Hematopoietic multipotent progenitor cell treated with erythropoietin and hydrocortisone succinate and interleukin-3 and kit ligand, for 6 days (in vitro differentiated cells): ENCODE measurements around the gene RPA1.
A peak's percentile ranks its signal among the peaks of the same experiment; 100 is the strongest.
"Not testable (repeated sequence)": the region's sequence is repeated elsewhere in the genome, so short reads cannot be mapped to it uniquely, and the experiment has no call there.

Experiments
- DNase-seq: peaks from one replicate; pipeline ENCODE4 v3.0.0-alpha.2; 2015

The RPA1 gene

DNA sequence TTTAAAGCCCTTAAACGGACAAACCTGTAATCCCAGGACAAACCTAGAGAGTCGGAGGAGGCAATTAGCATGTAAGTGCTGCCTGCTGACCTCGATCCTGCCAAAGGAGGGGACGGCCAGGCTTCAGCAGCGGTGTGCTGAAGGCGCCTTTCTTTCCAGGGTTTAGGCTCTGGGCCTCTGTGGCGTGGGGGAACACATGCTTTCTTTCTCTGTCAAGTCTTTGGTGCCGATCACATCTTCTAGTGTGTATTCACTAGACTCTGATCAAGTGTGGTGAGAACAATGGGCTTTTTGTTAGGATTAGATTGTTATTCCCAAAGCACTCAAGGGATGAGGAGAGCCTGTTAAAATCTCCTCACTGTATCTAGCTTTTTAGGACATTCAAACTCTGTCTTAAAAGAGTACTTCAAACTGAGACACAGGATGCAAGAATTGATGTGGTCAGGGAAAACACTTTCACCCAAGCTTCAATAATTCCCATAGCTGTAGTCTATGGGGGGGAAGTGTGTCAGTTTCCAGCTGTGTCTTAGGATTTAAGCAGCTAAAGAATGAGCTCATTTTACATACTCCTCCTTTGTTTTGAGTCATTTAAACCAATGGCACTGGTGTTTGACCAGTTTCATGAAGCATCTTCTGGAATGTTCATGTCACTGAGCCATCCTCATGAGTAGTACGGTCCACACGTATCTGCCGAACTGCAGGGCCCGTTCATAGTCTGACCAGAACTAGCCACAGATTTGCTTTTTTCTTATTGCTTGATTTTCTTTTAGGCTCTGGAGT is 51.2 kb downstream of the RPA1 start:
- no peak for DNase-seq

DNA sequence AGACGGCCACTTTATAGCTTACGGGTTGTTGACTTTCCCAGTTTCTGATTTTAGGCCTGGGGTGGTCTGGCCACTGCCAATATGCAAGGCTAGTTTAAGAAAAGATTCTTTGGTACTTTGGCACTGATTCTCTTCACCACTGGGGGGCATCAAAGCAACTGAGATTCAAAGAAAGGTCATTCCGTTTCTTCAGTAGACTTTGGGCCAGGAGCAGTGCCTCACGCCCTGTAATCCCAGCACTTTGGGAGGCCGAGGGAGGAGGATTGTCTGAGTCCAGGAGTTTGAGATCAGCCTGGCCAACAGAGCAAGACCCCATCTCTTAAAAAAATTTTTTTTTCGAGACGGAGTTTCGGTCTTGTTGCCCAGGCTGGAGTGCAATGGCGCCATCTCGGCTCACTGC is 53.0 kb downstream of the RPA1 start:
- peak; percentile 62 for DNase-seq

DNA sequence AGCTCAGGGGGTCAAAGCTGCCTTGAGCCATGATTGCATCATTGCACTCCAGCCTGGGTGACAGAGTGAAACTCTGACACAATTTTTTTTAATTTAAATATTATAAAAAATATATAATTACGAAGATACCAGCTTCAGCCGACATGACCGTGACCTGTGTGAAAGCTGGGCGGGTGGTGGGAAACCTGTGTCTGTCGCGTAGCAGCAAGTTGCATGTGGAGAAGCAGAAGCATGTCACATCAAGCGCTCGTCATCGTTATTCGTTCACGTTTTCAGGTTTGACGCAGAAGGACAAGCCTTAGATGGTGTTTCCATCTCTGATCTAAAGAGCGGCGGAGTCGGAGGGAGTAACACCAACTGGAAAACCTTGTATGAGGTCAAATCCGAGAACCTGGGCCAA is 53.7 kb downstream of the RPA1 start:
- no peak for DNase-seq

DNA sequence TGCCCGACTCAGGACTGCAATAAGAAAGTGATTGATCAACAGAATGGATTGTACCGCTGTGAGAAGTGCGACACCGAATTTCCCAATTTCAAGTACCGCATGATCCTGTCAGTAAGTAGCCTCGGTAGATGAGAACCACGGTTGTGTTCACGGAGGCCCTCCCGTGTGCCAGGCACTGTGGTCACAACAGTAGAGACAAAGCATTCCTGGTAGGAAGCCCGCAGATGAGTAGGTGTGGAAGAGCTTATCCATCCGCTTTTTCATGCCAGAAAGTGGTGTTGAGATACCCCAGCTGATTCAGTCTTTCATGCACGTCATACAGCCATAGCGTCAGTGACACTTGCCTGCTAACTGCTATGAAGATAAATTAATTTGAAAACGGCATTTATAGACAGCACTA is 58.9 kb downstream of the RPA1 start:
- no peak for DNase-seq

DNA sequence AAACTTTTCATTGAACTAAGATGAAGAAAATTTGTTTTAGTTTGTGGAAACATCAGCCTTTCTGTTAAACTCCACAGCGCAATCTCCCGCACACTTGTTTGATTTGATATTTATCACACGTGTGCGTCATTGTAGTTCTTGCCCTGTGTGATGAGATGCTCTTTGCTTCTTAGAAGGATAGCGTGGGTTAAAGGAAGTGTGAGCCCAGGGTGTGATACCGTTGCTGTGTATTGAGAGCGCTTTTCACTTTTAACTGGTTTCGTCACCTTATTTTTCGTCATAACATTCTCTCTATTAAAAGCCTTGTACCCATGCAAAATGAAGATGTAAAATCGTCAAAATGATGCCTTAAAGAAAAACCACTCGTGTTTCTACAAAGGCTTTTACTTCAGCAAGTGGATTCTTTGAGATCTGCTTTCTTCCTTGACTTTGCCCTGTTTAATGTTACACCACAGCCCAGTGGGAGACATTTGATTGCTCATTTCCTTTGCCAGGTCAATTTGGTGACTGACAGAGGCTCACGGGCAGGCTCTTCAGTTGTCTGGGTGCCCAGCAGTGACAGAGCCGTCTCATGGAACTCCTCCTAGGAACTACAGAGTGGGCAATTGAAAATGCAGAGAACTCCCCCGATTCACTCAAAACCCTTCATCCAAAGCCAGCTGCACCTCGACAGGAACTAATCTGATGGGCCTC is 61.1 kb downstream of the RPA1 start:
- DNase-seq = no peak

- no peak for DNase-seq
Observed at GRCh38 chr17:1894753-1895339, 65.0 kb downstream of the RPA1 start.

DNA sequence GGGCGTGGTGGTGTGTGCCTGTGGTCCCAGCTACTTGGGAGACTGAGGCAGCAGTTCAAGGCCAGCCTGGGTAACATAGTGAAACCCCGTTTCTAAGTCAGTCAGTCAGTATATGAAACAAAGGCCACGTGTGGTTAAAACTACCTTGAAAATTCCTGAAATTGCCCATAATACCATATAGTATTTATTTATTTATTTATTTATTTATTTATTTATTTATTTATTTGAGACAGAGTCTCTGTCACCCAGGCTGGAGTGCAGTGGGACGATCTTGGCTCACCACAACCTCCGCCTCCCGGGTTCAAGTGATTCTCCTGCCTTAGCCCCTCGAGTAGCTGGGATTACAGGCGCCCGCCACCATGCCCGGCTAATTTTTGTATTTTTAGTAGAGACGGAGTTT is 65.7 kb downstream of the RPA1 start:
- DNase-seq = not testable (repeated sequence)

GRCh38 chr17:1896243-1897104 is 66.7 kb downstream of the RPA1 start:
- no peak for DNase-seq

- no peak for DNase-seq
Observed at GRCh38 chr17:1897105-1897656, 67.4 kb downstream of the RPA1 start.

DNA sequence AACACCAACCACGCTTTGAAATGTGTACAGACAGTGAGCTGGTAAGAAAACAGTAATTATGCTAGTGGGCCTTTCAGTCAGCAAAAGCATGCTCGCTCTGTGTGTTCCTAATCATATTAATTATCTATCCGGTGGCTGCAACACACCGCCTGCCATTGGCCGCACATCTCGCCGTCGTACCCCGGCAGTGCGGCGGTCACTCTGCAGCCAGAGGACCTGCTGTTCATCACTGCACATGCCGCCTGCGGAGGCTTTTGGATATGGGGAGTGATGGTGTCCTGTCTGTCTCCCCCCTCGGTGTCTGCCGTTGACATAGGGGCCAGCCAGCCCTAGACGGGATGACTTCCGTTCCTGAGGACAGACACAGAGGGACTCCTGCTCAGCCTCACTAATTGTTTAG is 68.5 kb downstream of the RPA1 start:
- DNase-seq = no peak

DNA sequence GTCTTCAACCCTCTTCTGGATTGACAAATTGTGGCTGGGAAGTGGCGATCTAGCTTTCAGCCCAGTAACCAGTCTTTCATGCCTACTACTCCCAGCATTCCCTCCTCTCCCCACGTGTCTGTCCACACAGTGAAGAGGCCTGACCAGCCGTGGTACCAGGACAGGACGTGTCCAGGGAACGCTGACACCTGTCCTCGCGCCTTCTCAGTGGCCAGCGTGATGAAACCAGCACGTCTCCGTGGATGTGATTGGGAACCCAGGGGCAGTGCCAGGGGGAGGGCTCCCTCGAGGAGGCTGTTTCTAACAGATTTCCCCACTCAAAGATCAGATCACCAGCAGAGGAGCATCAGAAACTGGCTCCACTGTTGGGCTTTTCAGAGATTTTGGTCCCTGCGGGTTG is 69.1 kb downstream of the RPA1 start:
- no peak for DNase-seq

DNA sequence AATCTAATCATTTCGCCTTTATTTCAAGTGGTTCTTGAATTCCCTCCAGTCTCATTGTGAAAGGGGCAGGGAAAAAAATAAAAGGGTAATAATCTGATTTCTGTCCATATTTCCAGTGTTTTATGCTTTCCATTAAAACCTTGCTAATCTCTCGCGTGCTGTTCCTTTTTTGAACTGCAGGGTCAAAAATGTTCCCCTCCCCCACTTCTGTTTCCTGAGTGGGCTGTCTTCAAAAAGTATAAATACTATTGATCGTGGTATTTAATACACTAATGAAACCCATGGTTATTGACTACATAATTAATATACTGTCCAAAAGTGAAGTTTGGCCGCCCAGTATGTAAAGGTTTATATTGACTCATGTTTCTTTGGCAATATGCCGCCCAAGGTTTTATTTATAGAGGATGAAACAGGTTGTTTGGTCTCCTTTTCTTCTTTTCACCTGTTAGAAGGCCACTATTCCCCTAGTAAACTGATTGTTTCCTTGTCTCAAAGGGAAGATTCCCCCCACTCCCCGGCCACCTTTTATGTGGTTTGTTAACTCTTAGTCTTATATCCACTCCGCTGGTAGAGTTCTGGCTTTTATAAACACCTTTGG is 69.7 kb downstream of the RPA1 start:
- peak; percentile 33 for DNase-seq

GRCh38 chr17:1904273-1905182 is 74.7 kb downstream of the RPA1 start:
- no peak for DNase-seq

GRCh38 chr17:1905190-1905913 is 75.5 kb downstream of the RPA1 start:
- DNase-seq = no peak

DNA sequence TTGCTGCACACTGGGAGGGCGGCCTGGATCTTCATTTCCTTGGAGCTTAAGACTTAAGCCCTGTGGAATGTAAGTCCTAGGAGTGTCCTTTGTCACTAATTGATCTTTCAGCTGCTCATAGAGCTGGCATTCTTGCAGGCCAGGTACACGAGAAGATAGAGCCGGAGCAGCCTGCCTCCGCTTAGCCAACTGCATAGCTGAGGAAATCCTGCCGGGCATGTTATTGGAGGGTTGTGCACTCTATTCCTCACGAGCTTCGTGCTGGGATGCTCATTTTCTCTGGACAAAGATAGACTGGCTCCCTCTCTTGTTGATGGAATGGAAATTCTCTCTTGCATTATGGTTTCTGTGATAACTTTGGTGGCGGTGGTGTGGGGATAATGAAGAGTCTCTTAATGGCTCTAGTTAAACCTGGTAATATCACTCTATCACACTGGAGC is 76.9 kb downstream of the RPA1 start:
- no peak for DNase-seq

- no peak for DNase-seq
Observed at GRCh38 chr17:1907216-1907631, 77.4 kb downstream of the RPA1 start.

DNA sequence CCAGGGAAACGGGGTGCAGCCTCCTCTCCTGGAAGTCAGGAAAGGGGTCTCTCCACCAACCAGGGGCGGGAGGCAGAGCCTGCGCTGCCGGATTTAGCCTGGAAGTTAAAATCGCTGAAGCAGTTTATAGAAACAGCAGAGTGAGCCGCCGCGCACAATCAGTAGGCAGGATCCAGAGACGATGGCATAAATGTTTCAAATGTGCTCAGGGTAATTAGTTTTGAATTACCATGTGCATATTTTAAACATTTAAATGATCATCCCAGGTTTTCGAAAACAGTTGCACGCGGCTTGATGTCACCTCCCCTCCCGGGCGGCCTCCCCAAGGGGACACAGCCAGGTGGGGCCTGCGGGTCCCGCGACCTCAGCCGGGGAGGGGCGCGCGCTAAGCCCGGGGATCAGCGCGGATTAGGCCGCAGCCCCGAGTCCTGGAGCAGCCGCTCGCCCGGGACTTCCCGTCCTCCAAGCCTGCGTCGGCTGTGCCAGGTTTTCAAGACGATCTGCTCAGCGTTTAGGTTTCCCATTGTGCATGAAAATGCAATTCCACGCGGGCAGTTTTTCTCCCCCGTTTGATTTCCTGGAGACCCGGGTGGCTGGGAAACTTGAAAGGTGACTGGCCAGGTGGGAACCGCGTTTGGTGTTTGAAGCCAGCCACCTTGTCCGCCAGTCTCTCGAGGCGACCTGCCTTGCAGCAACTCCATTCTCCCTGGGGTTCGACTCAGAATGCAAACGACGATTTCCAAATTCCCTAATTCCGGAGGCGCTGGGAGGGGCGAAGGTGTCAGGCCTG is 78.3 kb downstream of the RPA1 start:
- peak; percentile 20 for DNase-seq

DNA sequence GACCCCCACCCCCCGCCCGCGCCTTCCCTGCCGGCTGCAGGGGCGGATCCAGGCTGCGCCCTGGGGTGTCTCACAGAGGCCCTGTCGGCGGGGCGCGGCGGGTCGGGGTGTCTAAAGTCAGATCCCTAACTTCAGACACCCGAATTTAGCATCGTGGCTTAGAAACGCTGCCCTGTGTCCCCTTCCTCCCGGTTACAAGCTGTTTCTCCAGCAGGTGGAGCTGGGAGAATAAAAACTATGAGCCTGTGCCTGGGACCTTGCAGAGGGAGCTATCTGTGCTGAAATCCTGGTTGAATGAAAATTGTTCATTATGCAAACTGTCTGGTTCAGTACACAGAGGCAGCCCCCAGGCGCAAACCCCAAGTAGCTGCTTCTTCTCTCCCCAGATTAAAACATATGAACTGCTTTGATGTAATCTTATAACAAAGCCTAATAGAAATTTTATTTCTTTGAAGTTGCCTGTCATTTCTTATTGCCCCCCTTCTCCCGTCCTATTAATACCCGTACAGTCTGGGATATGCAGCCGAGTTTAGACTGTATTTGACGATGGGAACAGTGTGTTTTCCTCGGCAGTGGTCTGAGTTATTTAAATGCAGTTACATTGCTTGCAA is 79.0 kb downstream of the RPA1 start:
- DNase-seq = peak; percentile 78

DNA sequence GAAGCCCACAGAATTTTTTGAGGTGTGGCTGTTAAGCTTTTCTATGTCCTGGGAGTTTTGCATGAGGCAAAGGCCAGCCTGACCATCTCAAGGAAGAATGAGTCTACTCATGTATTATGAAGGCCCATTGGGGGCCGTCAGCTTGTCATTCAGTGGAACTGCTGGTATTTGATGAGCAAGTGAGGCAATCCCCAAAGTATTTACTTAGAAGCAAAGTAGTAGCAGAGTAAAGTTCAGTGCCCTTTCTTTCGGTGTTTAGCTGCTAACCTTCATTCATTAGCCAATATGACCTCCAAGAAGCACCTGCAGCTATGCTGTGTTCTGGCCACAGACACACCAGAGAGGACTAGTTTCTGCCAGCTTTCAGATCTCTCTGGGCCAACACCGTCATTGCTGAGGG is 80.2 kb downstream of the RPA1 start:
- DNase-seq = no peak
